Activated T-cell treated with anti-CD3 and anti-CD28 coated beads, Interleukin-2, amount 50 U/mL, for 1 hour (primary cell): Measurements from ENCODE around the gene SNAPC4.
"Not testable (repeated sequence)": the region's sequence is repeated elsewhere in the genome, so short reads cannot be mapped to it uniquely, and the experiment has no call there.

ENCODE experiments used
- DNase-seq: peaks from one replicate; pipeline ENCODE4 v3.0.0-alpha.2; 2020

Gene SNAPC4

GRCh38 chr9:136431782-136432350 lies 31.9 kb upstream of the SNAPC4 start:
- no peak for DNase-seq

GRCh38 chr9:136430588-136431234 lies 30.7 kb upstream of the SNAPC4 start:
- DNase-seq, result no peak

- DNase-seq, result no peak
Observed at GRCh38 chr9:136429683-136430491, 29.9 kb upstream of the SNAPC4 start.

- no peak for DNase-seq
Observed at GRCh38 chr9:136429075-136429628, 29.2 kb upstream of the SNAPC4 start.

- no peak for DNase-seq
Observed at GRCh38 chr9:136426787-136427186, 26.8 kb upstream of the SNAPC4 start.

GRCh38 chr9:136425367-136425766 lies 25.4 kb upstream of the SNAPC4 start:
- not testable (repeated sequence) for DNase-seq

- no peak for DNase-seq
Observed at GRCh38 chr9:136424750-136425362, 24.9 kb upstream of the SNAPC4 start.

GRCh38 chr9:136423432-136424146 lies 23.6 kb upstream of the SNAPC4 start:
- no peak for DNase-seq

GRCh38 chr9:136422876-136423275 lies 22.9 kb upstream of the SNAPC4 start:
- DNase-seq, result no peak

GRCh38 chr9:136421791-136422190 lies 21.8 kb upstream of the SNAPC4 start:
- DNase-seq, result no peak

- no peak for DNase-seq
Observed at GRCh38 chr9:136419092-136419420, 19.1 kb upstream of the SNAPC4 start.

GRCh38 chr9:136418182-136419091 lies 18.5 kb upstream of the SNAPC4 start:
- DNase-seq, result no peak

GRCh38 chr9:136416914-136417313 lies 16.9 kb upstream of the SNAPC4 start:
- DNase-seq, result no peak

- DNase-seq, result no peak
Observed at GRCh38 chr9:136416427-136416826, 16.5 kb upstream of the SNAPC4 start.

- DNase-seq, result no peak
Observed at GRCh38 chr9:136412962-136413361, 13.0 kb upstream of the SNAPC4 start.

GRCh38 chr9:136411378-136411777 lies 11.4 kb upstream of the SNAPC4 start:
- no peak for DNase-seq

- DNase-seq, result peak; percentile 97
Observed at GRCh38 chr9:136410500-136411287, 10.7 kb upstream of the SNAPC4 start, which contains the start of the genes ENTR1 and PMPCA. Gene ENTR1, minus strand, starts transcription at chr9:136410614. Its CDS starts 217 bp downstream, at chr9:136410397. Gene PMPCA, plus strand, starts transcription at chr9:136410658. Its CDS starts 11 bp downstream, at chr9:136410669.

GRCh38 chr9:136409557-136410455 lies 9.8 kb upstream of the SNAPC4 start:
- DNase-seq, result peak; percentile 53

GRCh38 chr9:136407911-136408310 lies 7.9 kb upstream of the SNAPC4 start:
- no peak for DNase-seq
